ENCODE data around the gene SMAD7. TPM values are rescaled to one million over a fixed set of nuclear protein-coding genes. Genes with fewer than 3 reads are reported as not detected.

The SMAD7 gene
- total RNA-seq, 2 donors from 2014 or later = 23.3 to 44.5 TPM

- Histone ChIP-seq H3K4me3 (no peak overlapping the region), H3K9me3 (no peaks in the 10 kb centered on the region), H3K27me3 (no peaks in the 10 kb centered on the region), H3K4me1 (peaks cover under 1% of the 10 kb centered on the region), H3K36me3 (replicated peaks in 1 of 2; ENCODE audit: insufficient read depth in 1 of 2, low read depth in 2 of 2) (no peaks in the 10 kb centered on the region), H3K27ac (no peak overlapping the region)
- ATAC-seq (no peak), DNase-seq (no peak)
- 87% methylated on average over 5 of the region's 5 CpGs for WGBS, 2 donors
- no peak for TF ChIP-seq POLR2A (IDR thresholded peaks at IDR 0.05)
- TF ChIP-seq CTCF (IDR thresholded peaks at IDR 0.05) = no peak
- intact Hi-C loops (cut with DNase I) = no loop called here
Measured at GRCh38 chr18:48894799-48895346, 55.9 kb downstream of the SMAD7 start.

DNA sequence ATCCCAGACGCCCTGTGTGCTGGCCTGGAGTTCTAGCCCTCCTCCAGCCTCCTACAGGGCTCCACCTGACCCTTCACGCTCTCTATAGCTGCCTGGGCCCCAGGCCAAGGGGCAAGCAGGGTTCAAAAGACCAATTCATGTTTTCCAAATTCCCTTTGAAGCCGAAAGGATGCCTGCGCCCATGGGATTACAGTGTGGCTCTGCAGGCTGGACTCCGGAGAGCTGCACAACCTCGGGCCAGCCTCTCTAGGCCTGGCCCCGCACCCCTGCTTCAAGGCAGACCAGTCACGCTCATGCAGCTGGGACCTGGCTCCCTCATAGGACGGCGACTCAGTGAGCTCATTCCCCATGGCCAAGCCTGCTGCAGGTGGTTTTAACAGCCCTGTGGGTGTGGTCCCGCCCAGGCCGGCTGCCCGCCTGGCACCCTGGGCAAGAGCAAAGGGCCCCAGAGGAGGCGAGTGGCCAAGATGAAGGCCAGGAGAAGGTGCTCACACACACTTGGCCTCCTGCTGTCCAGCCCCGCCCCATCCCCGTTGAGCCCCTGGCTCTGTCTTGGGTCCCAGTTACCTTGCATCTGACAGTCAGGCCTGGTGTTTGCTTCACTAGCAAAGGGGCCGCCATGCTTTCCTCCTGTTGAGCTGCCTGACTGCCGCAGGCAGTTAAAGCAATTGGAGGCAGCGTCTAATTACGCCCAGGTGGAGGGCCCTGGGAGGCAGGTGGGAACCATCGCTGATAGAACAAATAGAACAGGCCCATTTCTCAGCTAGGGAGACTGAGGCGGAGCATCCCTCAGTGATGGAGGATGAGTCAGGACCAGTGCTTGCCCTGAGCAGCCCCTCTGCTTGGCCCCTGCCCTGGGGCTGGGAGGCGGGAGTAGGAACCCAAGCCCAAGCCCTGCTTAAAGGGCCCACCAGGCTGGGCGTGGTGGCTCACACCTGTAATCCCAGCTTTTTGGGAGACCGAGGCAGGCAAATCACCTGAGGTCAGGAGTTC lies 56.9 kb downstream of the SMAD7 start:
- no peak overlapping the region for H3K27ac ChIP-seq
- TF ChIP-seq POLR2A (IDR thresholded peaks at IDR 0.05) (no peak), CTCF (IDR thresholded peaks at IDR 0.05) (no peak)
- intact Hi-C loops (cut with DNase I) = no loop called here
- no peaks in the 10 kb centered on the region for H3K9me3 ChIP-seq
- H3K4me3 ChIP-seq = no peak overlapping the region
- DNase-seq = no peak
- ATAC-seq = no peak
- no peaks in the 10 kb centered on the region for H3K27me3 ChIP-seq
- no peaks in the 10 kb centered on the region for H3K36me3 ChIP-seq (replicated peaks in 1 of 2; ENCODE audit: insufficient read depth in 1 of 2, low read depth in 2 of 2)
- peaks cover 8% of the 10 kb centered on the region for H3K4me1 ChIP-seq
- WGBS, 2 donors = 93 to 94% methylated on average over 7 to 24 of the region's 25 CpGs

DNA sequence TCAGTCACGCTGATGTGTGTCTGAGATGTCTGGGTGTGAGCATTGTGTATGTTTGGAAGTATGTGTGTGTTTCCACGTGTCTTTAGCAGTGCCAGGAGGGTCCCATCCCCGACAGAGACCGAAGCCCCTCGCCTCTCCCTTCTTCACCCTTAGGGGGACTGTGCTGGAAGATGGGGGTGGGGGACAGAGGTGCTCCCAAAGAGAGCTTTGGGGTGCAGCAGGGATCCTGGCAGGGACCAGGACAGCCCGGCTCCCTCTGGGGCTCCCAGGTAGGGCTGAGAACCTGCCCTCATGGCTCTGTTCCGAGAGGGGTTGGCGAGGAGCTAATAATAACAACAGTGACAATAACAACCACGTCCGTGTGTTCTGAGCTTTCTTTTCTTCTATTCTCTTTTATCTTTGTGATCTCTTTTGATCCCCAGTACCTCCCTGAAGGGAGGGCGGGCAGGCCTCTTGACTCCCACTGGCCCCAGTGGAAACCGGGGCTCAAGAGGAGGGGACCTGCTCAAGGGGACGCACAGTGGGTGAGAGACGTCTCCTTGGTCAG lies 57.6 kb downstream of the SMAD7 start:
- Histone ChIP-seq H3K9me3 (no peaks in the 10 kb centered on the region), H3K36me3 (replicated peaks in 1 of 2; ENCODE audit: insufficient read depth in 1 of 2, low read depth in 2 of 2) (no peaks in the 10 kb centered on the region), H3K27me3 (no peaks in the 10 kb centered on the region), H3K4me3 (no peak overlapping the region), H3K4me1 (peaks cover 8% of the 10 kb centered on the region), H3K27ac (no peak overlapping the region)
- WGBS, 2 donors = 89 to 90% methylated on average over 13 to 14 of the region's 14 CpGs
- TF ChIP-seq POLR2A (IDR thresholded peaks at IDR 0.05) (no peak), CTCF (IDR thresholded peaks at IDR 0.05) (no peak)
- ATAC-seq = no peak
- DNase-seq = no peak
- intact Hi-C loops (cut with DNase I) = no loop called here

DNA sequence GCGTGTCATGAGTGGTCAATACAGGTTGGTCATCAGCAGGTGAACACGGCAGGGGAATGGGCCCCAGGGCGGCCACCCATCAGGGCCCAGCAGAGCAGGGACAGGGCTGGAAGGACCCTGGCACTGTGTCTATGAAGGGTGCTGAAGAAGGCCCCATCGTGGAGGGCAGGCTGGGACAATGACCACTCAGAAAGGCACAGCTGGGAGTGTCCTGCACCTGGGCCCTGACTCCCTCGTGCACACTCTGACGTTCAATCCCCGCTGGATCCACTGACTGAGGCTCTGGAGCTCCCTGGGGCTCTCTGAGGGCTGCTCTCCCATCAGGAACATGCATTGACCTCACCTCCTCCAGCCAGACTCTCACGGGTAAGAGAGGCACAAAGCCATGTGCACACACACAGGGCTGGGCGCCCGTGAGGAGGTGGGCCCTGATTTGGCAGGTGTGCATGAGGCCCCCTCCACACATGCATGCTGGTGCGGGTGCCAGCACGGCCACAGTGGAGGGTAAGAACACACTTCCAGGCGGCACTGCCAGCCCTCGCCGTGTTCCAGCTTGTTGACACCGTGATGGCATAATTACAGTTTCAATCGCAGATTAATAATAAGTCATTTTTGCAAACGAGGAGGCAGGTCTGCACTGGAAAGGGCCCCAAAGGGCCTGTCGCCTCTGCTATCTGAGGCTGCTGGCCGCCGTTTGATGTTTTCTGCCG lies 58.5 kb downstream of the SMAD7 start:
- H3K36me3 ChIP-seq (replicated peaks in 1 of 2; ENCODE audit: insufficient read depth in 1 of 2, low read depth in 2 of 2) = no peaks in the 10 kb centered on the region
- no peak for TF ChIP-seq CTCF (IDR thresholded peaks at IDR 0.05)
- no peak for TF ChIP-seq POLR2A (IDR thresholded peaks at IDR 0.05)
- H3K9me3 ChIP-seq = no peaks in the 10 kb centered on the region
- H3K27ac ChIP-seq = no peak overlapping the region
- intact Hi-C loops (cut with DNase I) = no loop called here
- H3K4me3 ChIP-seq = no peak overlapping the region
- ATAC-seq = no peak
- 86 to 88% methylated on average over 17 to 22 of the region's 22 CpGs for WGBS, 2 donors
- no peak for DNase-seq
- H3K4me1 ChIP-seq = peaks cover 8% of the 10 kb centered on the region
- H3K27me3 ChIP-seq = no peaks in the 10 kb centered on the region

All from body of pancreas (tissue), 4 donors.